Astrocyte of the cerebellum (primary cell): Measurements from ENCODE around the gene ITGA8.
A peak's percentile ranks its signal among the peaks of the same experiment; 100 is the strongest.

ENCODE experiments used
- DNase-seq: peaks from one replicate; pipeline ENCODE4 v3.0.0-alpha.2; 2011; ENCODE audit warnings: low read depth
- H3K4me3 ChIP-seq: 2 replicates; pipeline ENCODE4 v1.5.1; 2011; ENCODE audit warnings: mild to moderate bottlenecking, low read depth, low read length, moderate library complexity
- in situ Hi-C: cut with HindIII; loops from 2 replicates; pipeline ENCODE4 v1.10.0; 2017; ENCODE audit warnings: low sequenced_read_pairs
- TF ChIP-seq, protein P1 (sequence below): IDR thresholded peaks from 2 replicates; pipeline ENCODE4 v1.5.1; 2012; ENCODE audit warnings: low read length, low read depth, moderate library complexity, mild to moderate bottlenecking; ENCODE audit errors: missing control alignments

Gene ITGA8

DNA sequence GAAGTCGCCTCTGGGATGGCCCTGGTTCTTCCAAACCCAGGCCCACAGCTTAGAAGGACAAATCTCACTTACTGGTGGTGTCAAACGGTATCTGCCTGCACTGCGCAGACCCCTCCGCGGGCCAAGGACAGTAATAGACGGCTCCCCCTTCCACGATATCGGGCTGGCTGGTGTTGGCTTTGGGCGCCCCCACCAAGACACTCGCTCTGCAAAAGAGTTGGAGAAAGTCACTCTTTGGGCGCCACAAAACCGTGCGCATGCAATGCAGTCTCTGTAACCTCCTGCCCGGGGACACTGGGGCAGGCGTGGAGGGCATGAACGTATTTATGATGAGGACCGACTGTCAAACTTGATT, 1.1 kb downstream of the ITGA8 start:
- no peak for DNase-seq
- peak overlapping the region; percentile 46 for H3K4me3 ChIP-seq
- in situ Hi-C loops = loop anchor here (25.0 kb wide), 2 partner anchors 106 to 281 kb away; no protein-coding TSS in a partner anchor
- TF ChIP-seq, protein P1, sequence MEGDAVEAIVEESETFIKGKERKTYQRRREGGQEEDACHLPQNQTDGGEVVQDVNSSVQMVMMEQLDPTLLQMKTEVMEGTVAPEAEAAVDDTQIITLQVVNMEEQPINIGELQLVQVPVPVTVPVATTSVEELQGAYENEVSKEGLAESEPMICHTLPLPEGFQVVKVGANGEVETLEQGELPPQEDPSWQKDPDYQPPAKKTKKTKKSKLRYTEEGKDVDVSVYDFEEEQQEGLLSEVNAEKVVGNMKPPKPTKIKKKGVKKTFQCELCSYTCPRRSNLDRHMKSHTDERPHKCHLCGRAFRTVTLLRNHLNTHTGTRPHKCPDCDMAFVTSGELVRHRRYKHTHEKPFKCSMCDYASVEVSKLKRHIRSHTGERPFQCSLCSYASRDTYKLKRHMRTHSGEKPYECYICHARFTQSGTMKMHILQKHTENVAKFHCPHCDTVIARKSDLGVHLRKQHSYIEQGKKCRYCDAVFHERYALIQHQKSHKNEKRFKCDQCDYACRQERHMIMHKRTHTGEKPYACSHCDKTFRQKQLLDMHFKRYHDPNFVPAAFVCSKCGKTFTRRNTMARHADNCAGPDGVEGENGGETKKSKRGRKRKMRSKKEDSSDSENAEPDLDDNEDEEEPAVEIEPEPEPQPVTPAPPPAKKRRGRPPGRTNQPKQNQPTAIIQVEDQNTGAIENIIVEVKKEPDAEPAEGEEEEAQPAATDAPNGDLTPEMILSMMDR = no peak

DNA sequence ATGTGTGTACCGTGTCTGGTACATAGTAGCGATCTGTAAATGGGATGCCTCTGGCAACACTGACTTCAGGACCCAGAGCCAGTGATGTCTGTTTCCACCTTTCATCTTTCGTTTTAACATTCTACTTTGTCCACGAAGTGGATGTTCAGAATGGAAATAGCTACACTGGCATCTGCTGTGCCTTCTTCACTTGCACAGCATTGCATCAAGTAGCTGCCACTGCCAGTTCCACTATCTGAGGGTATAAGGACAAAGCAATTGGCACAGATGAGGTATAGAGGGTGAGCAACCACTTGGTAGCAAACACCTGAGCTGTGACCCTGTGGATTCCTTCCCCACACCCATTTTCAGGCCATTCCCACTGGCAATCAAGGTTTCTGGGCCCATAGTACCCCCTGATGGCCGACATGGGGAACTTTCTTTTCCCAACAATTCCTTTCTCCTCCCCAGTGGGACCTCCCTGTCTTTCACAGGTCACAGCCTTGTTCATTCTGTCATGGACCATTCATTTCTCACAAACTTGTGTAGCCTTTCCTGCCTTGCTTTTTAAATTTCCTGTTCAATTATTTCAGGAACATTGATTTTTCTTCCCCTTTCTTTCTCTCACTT, 4.0 kb downstream of the ITGA8 start:
- no peak overlapping the region for H3K4me3 ChIP-seq
- in situ Hi-C loops = loop anchor here (25.0 kb wide), 2 partner anchors 103 to 278 kb away; no protein-coding TSS in a partner anchor
- TF ChIP-seq, protein P1 = peak; percentile 63
- no peak for DNase-seq

DNA sequence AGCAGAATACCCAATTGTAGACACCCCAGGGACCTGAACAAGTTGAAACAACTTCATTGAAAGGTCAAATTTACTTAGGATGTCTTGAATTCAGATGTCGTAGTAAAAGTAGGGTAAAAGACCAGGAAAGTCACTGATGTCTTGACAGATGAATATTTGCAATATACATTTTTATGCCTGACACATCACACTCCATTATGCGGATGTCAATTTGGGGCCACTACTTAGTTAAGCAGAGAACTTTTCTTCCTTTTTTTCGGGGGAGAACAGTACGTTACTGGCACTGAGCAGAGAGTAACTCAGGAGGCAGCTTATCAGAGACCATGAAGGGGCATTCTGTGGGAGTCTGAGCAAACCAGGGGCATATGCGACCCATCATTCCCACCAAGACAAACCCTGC, 4.9 kb downstream of the ITGA8 start:
- H3K4me3 ChIP-seq = no peak overlapping the region
- TF ChIP-seq, protein P1 = no peak
- DNase-seq = no peak
- in situ Hi-C loops = loop anchor here (25.0 kb wide), 2 partner anchors 103 to 278 kb away; no protein-coding TSS in a partner anchor

DNA sequence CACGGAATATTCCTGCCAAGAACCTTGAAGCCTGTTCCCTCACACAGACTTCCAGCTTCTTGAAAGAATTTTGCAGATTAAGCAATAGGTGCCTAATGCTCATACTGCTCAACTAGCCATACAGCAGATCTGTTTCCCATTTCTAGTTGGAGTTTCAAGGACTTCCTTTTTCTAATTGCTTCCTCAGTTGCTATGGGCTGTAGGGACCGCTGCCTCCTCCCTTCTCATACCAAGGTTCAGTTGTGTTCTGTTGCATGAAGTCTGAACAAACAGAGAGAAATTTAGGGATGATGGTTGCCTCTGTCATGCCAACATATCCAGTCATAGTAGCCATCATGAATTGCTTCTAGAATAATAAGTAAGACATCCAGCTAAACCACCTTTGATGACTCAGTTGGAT, 6.8 kb downstream of the ITGA8 start:
- no peak overlapping the region for H3K4me3 ChIP-seq
- TF ChIP-seq, protein P1 = no peak
- in situ Hi-C loops = loop anchor here (25.0 kb wide), 2 partner anchors 101 to 276 kb away; no protein-coding TSS in a partner anchor
- DNase-seq = no peak

DNA sequence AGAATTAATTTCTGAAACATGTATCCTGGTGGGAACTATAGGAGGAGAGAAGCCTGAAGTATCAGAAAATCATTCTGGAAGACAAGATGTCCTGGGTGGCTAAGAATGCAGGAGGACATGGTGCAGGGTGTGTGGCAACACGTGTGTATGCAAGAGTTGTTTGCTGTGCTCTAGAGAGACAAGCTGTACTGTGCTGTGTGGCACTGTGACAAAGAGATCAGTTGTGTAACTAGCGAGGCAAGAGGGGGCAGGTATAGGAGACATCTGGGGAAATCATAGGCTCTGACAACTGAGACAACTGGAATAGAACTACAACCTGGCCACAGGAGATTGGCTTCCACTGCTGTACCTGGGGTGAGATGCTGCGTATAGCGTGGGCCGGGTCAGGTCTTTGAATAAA, 9.3 kb downstream of the ITGA8 start:
- DNase-seq = no peak
- in situ Hi-C loops = loop anchor here (25.0 kb wide), 2 partner anchors 98 to 273 kb away; no protein-coding TSS in a partner anchor
- TF ChIP-seq, protein P1 = no peak
- no peak overlapping the region for H3K4me3 ChIP-seq

DNA sequence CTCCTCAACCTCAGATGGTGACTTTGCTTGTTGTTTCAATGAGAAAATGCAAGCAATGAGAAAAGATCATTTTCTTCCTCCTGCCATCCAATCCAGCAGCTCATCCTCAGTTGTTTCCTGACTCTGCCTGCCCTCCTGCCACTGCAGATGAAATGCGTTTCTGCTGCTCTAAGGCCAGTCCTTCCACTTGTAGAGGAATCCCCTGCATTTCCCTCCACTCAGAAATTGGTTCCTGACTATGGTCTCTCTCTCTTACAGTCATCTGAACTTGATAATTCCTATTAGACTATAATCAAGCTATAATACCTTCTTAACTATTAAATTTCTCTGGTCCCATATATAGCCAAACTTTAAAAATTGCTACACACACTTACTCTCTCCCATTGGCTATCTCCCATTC, 14.4 kb downstream of the ITGA8 start:
- TF ChIP-seq, protein P1 = no peak
- no peak overlapping the region for H3K4me3 ChIP-seq
- no peak for DNase-seq
- in situ Hi-C loops = loop anchor here (25.0 kb wide), 2 partner anchors 93 to 268 kb away; no protein-coding TSS in a partner anchor

DNA sequence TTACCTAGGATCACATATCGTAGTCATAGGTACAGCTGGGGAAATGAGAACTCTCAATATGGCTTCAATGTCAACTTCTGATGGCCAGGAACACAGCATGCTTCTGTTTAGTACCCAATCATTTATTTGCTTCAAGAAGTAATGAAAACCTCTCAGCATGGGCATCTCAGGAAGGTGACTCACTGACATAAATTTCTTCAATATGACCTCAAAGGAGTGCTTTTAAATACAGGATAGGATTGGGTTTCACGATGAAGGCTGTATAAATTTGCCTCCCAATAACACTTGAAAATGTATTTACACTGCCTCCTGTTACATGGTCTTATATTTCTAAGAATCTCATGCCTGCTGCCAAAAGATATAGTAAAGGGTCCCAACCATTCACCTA, 15.1 kb downstream of the ITGA8 start:
- in situ Hi-C loops = loop anchor here (25.0 kb wide), 2 partner anchors 92 to 267 kb away; no protein-coding TSS in a partner anchor
- DNase-seq = no peak
- TF ChIP-seq, protein P1 = no peak

More for the DNA sequence above, 15.1 kb downstream of the ITGA8 start:
- H3K4me3 ChIP-seq = no peak overlapping the region
